Activated CD4-positive, alpha-beta T cell treated with anti-CD3 and anti-CD28 coated beads for 36 hours (primary cell): Measurements from ENCODE around the gene TLE3. TPM values are rescaled to one million over a fixed set of nuclear protein-coding genes. Genes with fewer than 3 reads are reported as not detected.
A peak's percentile ranks its signal among the peaks of the same experiment; 100 is the strongest.

Experiments used
- ATAC-seq: fragments of 200-7000 bp; cut with Tn5 transposase; one replicate; pipeline ENCODE4 v1.10.0; 2021; ENCODE audit warnings: mild to moderate bottlenecking, moderate library complexity
- CTCF ChIA-PET: fragments of 350-600 bp; sonication (Branson Sonifier 250); formaldehyde crosslinking; loops from one replicate; lab custom pipeline; 2021; ENCODE audit warnings: antibody characterized with exemption; lab: Charles Lee
- POLR2A ChIA-PET: fragments of 350-600 bp; sonication (Branson Sonifier 250); formaldehyde crosslinking; loops from one replicate; lab custom pipeline; 2021; ENCODE audit warnings: antibody characterized with exemption, inconsistent platforms; lab: Charles Lee
- DNase-seq: peaks from one replicate; pipeline ENCODE4 v3.0.0-alpha.2; 2020
- H3K27ac Mint-ChIP-seq: one replicate; pipeline ENCODE4 v1.8.0; 2021; ENCODE audit warnings: mixed read lengths
- H3K27me3 Mint-ChIP-seq: one replicate; pipeline ENCODE4 v1.8.0; 2021; ENCODE audit warnings: mixed read lengths
- H3K36me3 Mint-ChIP-seq: one replicate; pipeline ENCODE4 v1.8.0; 2021; ENCODE audit warnings: low read depth, mixed read lengths
- H3K4me1 Mint-ChIP-seq: one replicate; pipeline ENCODE4 v1.8.0; 2021; ENCODE audit warnings: mixed read lengths
- H3K4me3 Mint-ChIP-seq: one replicate; pipeline ENCODE4 v1.8.0; 2021; ENCODE audit warnings: mild to moderate bottlenecking, moderate library complexity, mixed read lengths
- H3K9me3 Mint-ChIP-seq: one replicate; pipeline ENCODE4 v1.8.0; 2021; ENCODE audit warnings: low read depth, mixed read lengths
- intact Hi-C, 2 experiments: fragments of 100-400 bp; cut with DNase I in 1 of 2; cut with micrococcal nuclease in 1 of 2; formaldehyde crosslinking; loops; one replicate each; pipeline versions ENCODE4 v1.14.2 to v1.15.1; 2022 to 2024; cut with DNase I, micrococcal nuclease
- total RNA-seq, 2 experiments: library from RNA; stranded (reverse); gene quantifications; one replicate each; pipeline ENCODE4 v1.2.3, GENCODE V29; 2021

Gene TLE3
- total RNA-seq, 2 experiments from 2014 or later: 89.2 to 97.6 TPM

DNA sequence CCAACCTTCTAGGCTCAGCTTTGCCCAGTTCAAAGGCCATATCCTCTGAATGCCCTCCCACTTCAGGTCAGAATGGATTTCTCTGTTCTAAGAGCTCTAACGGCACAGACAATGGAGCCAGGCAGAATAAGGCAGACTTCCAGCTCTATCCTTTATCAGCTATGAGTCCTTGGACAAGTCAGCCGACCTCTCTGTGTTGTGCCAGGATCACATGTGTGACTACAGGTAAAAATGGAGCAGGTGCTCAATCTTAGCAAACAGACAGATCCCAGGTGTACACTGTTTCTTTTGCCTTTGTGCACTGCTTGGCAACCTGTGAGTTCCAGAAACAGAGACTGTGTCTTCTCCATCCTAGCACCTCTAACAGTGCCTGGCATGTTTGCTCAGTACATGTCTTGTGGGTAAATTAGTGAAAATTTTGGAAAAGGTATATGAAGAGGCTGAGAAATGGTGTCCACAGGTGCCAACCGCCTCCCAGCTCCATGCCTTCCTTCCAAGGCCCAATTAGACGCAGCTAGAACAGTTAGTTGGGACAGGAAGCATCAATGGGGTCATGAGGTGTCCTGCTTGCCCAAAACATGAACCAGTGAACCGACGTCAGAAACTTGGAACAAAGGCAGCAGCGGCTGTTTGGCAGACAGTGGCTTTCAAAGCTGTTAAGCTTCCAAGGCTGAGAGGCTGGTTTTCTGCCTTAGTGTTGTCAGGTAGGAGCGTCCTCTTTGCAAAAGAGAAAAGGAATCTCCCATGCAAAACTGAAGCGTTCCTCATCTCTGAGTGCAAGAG lies 28.7 kb downstream of the TLE3 start:
- POLR2A ChIA-PET: interaction anchor here (1.1 kb wide), 1 partner anchor 349 kb away, joined by 3 read pairs; no protein-coding TSS in a partner anchor
- ATAC-seq: no peak
- H3K4me3 Mint-ChIP-seq: no peak overlapping the region
- intact Hi-C loops: no loop called here
- CTCF ChIA-PET: interaction anchor here (1.2 kb wide), 1 partner anchor 444 kb away, joined by 4 read pairs; no protein-coding TSS in a partner anchor
- no peaks in the 10 kb centered on the region for H3K27me3 Mint-ChIP-seq
- peaks cover 6% of the 10 kb centered on the region for H3K4me1 Mint-ChIP-seq
- peaks cover 62% of the 10 kb centered on the region for H3K36me3 Mint-ChIP-seq
- DNase-seq: no peak
- no peak overlapping the region for H3K27ac Mint-ChIP-seq
- H3K9me3 Mint-ChIP-seq: no peaks in the 10 kb centered on the region

DNA sequence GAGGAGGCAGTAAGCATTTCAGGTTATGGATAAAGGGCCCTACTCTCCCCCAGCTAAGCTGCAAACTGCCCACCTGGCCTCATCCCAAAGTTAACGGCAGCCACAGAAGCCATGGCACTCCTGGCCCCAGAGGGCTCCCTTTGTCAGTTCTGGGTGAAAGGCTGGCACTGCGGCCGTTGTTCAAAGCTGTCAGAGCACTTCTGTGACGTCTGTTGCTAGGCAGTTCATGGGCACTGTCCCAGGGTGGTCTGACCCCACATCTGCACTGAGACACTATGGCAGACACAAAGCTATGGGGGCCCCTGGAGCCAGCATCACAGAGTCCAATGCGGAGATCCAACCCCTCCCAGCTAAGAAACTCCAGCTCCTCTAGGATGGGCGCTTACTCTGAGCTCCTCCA lies 30.0 kb downstream of the TLE3 start:
- no peaks in the 10 kb centered on the region for H3K27me3 Mint-ChIP-seq
- intact Hi-C loops: no loop called here
- H3K36me3 Mint-ChIP-seq: peaks cover 55% of the 10 kb centered on the region
- DNase-seq: no peak
- H3K4me3 Mint-ChIP-seq: no peak overlapping the region
- peaks cover 2% of the 10 kb centered on the region for H3K4me1 Mint-ChIP-seq
- POLR2A ChIA-PET: no interaction called here
- CTCF ChIA-PET: interaction anchor here (1.2 kb wide), 1 partner anchor 445 kb away, joined by 4 read pairs; no protein-coding TSS in a partner anchor
- ATAC-seq: no peak
- H3K9me3 Mint-ChIP-seq: no peaks in the 10 kb centered on the region
- no peak overlapping the region for H3K27ac Mint-ChIP-seq

DNA sequence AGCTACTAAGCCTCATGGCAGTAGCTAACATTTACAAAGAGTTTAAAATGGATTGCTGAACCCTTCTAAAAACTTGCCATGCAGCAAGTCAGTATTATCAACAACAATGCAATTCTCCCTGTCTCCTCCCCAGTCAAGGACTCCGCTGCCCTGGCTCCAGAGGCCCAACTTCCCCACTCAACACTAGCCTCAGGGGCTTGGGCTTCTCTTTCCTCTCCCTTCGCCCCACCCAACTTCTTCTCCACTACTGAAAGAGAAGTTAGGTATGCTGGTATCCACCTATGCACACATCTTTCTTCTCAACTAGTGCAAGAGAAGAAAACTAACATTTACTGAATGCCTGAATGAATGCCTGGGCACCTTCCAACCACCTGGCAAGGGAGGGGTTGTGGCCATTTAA lies 30.7 kb downstream of the TLE3 start:
- Mint-ChIP-seq H3K27me3 (no peaks in the 10 kb centered on the region), H3K4me1 (peaks cover 2% of the 10 kb centered on the region), H3K36me3 (peaks cover 57% of the 10 kb centered on the region), H3K4me3 (no peak overlapping the region), H3K9me3 (no peaks in the 10 kb centered on the region), H3K27ac (peak overlapping the region; percentile 35)
- ChIA-PET POLR2A (interaction anchor here (1.0 kb wide), 1 partner anchor 23 kb away, joined by 3 read pairs; no protein-coding TSS in a partner anchor), CTCF (no interaction called here)
- intact Hi-C loops: no loop called here
- no peak for DNase-seq
- no peak for ATAC-seq

DNA sequence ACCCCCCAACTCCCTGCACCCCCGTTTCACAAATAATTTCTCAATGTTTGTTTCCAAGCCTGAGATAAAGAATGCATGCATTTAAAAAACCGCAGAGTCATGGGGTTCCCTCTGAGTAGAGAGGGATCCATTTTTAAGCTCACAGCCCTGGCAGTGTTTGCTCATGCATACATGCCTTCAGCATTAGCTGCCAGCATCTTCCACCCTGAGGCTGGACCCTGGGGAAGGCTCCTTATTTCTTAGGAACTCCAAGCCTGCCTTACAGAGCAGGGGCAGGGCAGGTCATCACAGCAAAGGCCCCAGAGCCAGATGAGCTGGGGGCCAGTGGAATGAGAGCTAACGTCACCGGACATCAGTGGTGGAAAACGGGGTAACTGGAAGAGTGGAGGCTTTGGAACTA lies 31.3 kb downstream of the TLE3 start:
- CTCF ChIA-PET: interaction anchor here (0.6 to 1.2 kb wide), 3 partner anchors 338 to 402 kb away, joined by 3 read pairs; no protein-coding TSS in a partner anchor
- H3K36me3 Mint-ChIP-seq: peaks cover 57% of the 10 kb centered on the region
- no peak for DNase-seq
- no peaks in the 10 kb centered on the region for H3K9me3 Mint-ChIP-seq
- no peak overlapping the region for H3K4me3 Mint-ChIP-seq
- ATAC-seq: no peak
- POLR2A ChIA-PET: interaction anchor here (1.0 kb wide), 1 partner anchor 24 kb away, joined by 3 read pairs; no protein-coding TSS in a partner anchor
- H3K4me1 Mint-ChIP-seq: peaks cover 2% of the 10 kb centered on the region
- H3K27ac Mint-ChIP-seq: no peak overlapping the region
- intact Hi-C loops: no loop called here
- no peaks in the 10 kb centered on the region for H3K27me3 Mint-ChIP-seq

DNA sequence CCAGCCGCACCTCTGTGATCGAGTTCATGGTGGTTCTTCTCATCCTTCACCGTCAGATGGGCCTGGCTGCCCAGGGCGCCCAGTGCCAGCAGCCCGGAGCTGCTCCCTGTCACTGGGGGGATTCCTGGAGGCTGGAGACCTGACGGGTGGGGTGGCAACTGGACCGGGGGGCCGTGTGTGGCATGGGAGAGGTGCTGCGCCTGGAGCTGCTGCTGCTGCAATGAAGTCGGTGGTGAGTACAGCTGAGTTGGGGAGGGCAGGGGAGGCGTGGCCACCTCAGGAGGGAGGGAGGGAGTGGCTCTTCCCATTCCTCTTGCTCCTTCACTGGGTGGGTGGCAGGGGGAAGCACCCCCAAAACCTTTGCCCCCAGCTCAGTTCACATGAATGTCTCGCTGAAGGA lies 31.7 kb downstream of the TLE3 start:
- Mint-ChIP-seq H3K4me1 (no peaks in the 10 kb centered on the region), H3K36me3 (peaks cover 56% of the 10 kb centered on the region), H3K27ac (no peak overlapping the region), H3K9me3 (no peaks in the 10 kb centered on the region), H3K27me3 (no peaks in the 10 kb centered on the region), H3K4me3 (no peak overlapping the region)
- DNase-seq: no peak
- ChIA-PET POLR2A (interaction anchor here (1.0 kb wide), 1 partner anchor 24 kb away, joined by 3 read pairs; no protein-coding TSS in a partner anchor), CTCF (interaction anchor here (0.6 to 1.2 kb wide), 3 partner anchors 337 to 403 kb away, joined by 3 read pairs; no protein-coding TSS in a partner anchor)
- intact Hi-C loops: no loop called here
- ATAC-seq: no peak

DNA sequence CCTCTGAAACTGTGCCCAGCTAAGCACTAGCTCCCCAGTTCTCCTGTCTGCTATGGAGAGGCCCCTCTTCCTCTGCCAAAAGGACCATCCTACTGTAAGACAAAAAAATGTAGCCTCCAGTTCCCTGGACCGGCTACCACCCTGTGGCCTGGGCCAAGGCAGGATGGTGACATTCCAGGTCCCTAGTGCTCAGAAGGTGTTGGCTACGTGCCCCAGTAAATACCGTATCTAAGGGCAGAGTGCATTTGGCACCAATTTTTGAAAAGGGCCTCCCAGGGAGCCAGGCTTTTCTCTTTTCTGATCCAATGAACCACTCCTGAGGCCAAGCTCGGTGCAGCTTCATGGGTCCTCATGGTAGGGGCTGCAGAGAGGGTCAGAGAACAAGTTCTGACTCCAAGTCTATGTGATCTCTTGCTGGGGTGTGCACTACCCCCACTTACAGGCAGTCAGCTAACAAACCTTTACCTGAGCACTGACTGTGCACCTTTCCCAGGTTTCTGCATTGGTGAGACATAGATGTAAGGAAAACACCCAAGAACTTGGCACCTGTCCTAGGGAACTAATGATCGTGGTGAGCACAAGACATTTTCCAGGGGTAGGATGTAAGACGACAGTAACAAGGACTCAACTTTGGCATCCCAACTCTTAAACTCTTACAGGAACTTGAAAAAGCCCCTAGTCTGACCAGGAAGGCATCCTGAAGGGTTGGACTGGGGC lies 32.6 kb downstream of the TLE3 start:
- no peak overlapping the region for H3K27ac Mint-ChIP-seq
- H3K27me3 Mint-ChIP-seq: no peaks in the 10 kb centered on the region
- POLR2A ChIA-PET: no interaction called here
- H3K4me1 Mint-ChIP-seq: no peaks in the 10 kb centered on the region
- H3K36me3 Mint-ChIP-seq: peaks cover 54% of the 10 kb centered on the region
- ATAC-seq (no peak), DNase-seq (no peak)
- no peak overlapping the region for H3K4me3 Mint-ChIP-seq
- intact Hi-C loops: no loop called here
- H3K9me3 Mint-ChIP-seq: no peaks in the 10 kb centered on the region
- CTCF ChIA-PET: interaction anchor here (0.7 kb wide), 1 partner anchor 197 kb away, joined by 3 read pairs; no protein-coding TSS in a partner anchor

DNA sequence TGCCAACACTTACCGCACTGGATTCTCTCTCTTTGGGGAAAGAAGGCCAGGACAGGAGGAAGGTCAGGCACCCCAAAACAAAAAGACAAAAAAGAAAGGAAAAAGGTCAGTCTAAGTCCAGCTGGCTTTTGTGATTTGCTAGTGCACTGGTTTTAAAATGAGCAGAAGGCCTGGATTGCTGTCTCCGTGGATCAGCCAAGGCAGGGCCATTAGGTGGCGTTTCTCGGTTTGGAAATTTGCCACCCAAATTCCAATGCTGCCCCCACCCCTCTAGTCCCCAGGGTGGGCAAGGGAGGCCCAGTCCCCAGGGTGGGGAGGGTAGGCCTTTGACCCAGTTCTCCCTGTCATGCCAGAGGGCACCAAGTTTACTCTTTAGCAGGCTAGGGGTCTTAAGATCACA lies 33.3 kb downstream of the TLE3 start:
- no peaks in the 10 kb centered on the region for H3K27me3 Mint-ChIP-seq
- ChIA-PET CTCF (no interaction called here), POLR2A (no interaction called here)
- peaks cover 55% of the 10 kb centered on the region for H3K36me3 Mint-ChIP-seq
- H3K4me3 Mint-ChIP-seq: no peak overlapping the region
- no peak overlapping the region for H3K27ac Mint-ChIP-seq
- DNase-seq (no peak), ATAC-seq (no peak)
- intact Hi-C loops: no loop called here
- H3K9me3 Mint-ChIP-seq: no peaks in the 10 kb centered on the region
- H3K4me1 Mint-ChIP-seq: no peaks in the 10 kb centered on the region

DNA sequence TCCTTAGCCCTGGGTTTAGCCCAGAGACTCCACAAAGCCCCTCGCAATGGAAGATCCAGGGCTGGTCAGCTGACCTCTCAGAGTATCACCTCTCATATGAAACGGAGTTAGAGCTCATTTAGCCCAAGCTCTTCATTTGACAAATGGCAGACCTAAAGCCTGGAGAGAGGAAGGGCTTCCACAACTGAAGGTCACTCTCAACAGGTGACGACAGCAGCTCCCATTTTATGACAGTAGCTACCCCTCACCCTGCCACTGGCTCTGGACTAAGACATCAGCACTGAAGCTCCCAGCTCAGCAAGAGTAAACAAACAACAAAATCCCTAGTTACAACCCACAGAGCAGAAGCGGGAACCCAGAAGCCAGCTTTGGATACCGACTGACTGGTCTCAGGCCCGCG lies 33.7 kb downstream of the TLE3 start:
- no peak for DNase-seq
- ChIA-PET POLR2A (no interaction called here), CTCF (no interaction called here)
- Mint-ChIP-seq H3K27ac (no peak overlapping the region), H3K36me3 (peaks cover 57% of the 10 kb centered on the region), H3K4me1 (no peaks in the 10 kb centered on the region), H3K4me3 (no peak overlapping the region), H3K27me3 (no peaks in the 10 kb centered on the region), H3K9me3 (no peaks in the 10 kb centered on the region)
- intact Hi-C loops: no loop called here
- ATAC-seq: no peak

DNA sequence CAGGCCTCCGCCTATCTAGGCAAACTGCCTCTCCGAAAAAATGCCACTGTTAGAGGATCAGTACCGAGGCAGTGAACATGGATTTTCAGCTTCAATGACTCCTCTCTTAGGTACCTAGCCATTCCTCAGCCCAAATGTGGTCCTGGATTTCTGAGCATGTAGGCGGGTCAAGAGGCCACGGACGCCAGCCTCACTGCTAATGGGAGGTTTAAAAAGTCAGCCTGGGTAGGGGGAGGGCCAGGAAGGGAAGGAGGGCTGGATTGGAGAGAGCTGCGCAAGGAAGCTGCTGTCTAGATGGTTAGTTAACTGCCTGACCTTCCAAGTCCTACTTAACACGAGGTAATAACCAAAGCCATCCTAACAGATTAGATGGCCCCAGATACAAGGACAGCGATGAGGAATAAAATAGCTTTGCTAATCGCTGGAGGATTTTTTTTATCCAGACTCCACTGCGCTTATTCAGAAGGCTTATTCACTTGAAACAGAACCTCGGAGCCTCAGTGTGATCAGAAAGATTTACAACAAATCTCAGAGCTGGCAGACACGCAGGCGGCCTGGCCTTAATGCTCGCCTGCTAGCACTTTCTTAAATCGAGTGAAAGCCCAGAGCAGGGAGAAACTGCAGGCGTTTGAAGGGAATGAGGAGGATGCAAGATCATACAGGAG lies 34.3 kb downstream of the TLE3 start:
- intact Hi-C loops: no loop called here
- CTCF ChIA-PET: no interaction called here

DNA sequence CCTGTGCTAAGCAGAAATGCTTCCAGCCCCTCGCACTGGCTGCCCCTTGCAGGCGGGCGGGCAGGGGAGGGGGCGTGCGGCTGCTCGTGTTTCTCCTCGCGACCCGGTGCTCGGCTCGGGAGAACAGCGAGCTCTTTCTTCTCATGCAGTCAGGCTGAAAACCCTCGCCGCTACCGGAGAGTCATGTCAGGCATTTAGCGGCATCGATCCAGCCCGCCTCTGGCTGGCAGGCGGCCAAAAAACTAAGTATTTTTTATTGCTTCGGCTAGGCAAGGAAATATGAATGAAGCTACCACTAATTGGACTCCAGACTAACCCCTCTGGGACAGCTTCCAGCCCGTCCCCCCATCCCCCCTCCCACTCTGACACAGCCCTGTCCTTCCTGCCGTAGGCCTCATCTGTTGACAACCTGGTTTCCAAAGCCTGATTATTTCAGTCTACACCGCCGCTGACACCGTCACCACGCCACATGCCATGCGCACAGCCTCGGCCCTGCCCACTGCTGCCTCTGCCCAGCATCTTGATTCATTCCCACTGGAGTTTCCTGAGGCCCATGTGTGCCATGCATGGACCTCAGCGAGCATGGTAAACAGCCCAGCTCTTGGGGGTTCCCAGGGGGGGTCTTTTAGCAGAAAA lies 35.3 kb downstream of the TLE3 start:
- POLR2A ChIA-PET: no interaction called here
- H3K4me3 Mint-ChIP-seq: no peak overlapping the region
- no peak for ATAC-seq
- H3K36me3 Mint-ChIP-seq: peaks cover 60% of the 10 kb centered on the region
- CTCF ChIA-PET: no interaction called here
- intact Hi-C loops: no loop called here
- H3K4me1 Mint-ChIP-seq: no peaks in the 10 kb centered on the region
- no peak for DNase-seq
- no peak overlapping the region for H3K27ac Mint-ChIP-seq
- no peaks in the 10 kb centered on the region for H3K9me3 Mint-ChIP-seq
- no peaks in the 10 kb centered on the region for H3K27me3 Mint-ChIP-seq

More for the DNA sequence above, 34.3 kb downstream of the TLE3 start:
- H3K9me3 Mint-ChIP-seq: no peaks in the 10 kb centered on the region
- no peaks in the 10 kb centered on the region for H3K27me3 Mint-ChIP-seq
- H3K27ac Mint-ChIP-seq: no peak overlapping the region
- H3K4me3 Mint-ChIP-seq: no peak overlapping the region
- POLR2A ChIA-PET: no interaction called here
- ATAC-seq: no peak
- H3K4me1 Mint-ChIP-seq: no peaks in the 10 kb centered on the region
- DNase-seq: no peak
- peaks cover 54% of the 10 kb centered on the region for H3K36me3 Mint-ChIP-seq

DNA sequence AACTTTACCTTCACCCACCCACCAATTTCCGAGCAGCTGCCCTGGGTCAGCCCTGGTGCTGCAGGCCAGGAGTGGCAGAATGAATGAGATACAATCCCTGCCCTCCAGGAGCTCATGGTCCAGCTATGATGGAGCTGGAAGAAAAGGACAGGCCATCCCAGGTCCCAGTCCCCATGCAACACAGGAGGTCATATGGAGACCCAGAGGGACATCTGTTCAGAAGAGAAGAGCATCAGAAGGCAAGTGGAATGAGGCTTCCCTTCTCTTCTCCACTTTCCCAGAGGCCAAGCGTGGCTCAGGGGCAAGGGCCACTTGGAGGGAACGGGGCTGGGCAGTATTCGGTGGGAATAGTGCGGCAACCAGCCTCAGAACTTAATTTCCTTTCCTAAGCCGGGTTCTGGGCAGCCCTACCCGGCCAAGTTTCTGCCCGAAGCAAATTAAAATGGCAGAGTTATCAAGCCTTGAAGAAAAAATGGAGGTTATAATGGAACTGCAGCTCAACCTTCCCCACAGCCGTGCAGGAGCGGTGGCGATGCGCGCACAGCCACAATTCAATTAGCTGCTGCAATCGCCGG lies 35.9 kb downstream of the TLE3 start:
- no peak overlapping the region for H3K4me3 Mint-ChIP-seq
- ChIA-PET CTCF (no interaction called here), POLR2A (no interaction called here)
- no peak overlapping the region for H3K27ac Mint-ChIP-seq
- intact Hi-C loops: no loop called here
- DNase-seq: no peak
- no peaks in the 10 kb centered on the region for H3K4me1 Mint-ChIP-seq
- H3K9me3 Mint-ChIP-seq: no peaks in the 10 kb centered on the region
- ATAC-seq: no peak
- peaks cover 60% of the 10 kb centered on the region for H3K36me3 Mint-ChIP-seq
- H3K27me3 Mint-ChIP-seq: no peaks in the 10 kb centered on the region
